ENCODE results near the gene ZC3H6. TPM values are rescaled to one million over a fixed set of nuclear protein-coding genes. Genes with fewer than 3 reads are reported as not detected.
A peak's percentile ranks its signal among the peaks of the same experiment; 100 is the strongest.

The ZC3H6 gene
- total RNA-seq, 1 donor = 3.0 TPM

DNA sequence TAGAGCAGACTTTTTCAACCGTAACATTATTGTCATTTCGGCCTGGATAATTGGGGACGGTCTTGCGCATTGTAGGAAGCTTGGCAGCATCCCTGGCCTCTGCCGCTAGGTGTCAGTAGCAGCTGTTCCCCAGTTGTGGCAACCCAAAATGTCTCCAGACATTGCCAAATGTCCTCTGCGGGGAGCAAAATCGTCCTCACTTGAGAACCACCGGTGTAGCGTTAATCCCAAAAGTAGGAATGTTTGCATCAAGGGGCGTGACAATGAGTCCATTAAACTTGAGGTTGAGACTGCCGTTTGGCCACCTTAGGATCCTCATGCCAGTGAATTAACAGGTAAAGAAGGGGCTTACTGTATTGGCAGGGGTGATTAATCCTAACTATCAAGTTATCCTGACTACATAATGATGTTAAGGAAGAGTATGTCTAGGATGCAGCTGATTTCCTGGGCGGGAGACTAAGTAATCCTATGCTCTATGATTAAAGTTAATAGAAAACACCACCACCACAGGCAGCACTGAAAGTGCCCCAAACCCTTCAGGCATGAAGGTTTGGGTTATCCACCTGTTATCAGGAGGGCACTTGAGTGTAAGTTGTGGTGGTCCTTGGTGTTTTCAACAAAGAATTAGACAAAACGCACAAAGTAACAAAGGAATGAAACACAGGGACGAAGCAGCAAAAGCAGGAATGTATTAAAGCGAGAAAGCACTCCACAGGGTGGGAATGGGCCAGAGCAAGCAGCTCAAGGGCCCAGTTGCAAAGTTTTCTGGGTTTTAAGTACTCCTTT lies 15.7 kb upstream of the ZC3H6 start:
- no peak overlapping the region for H3K4me3 ChIP-seq (ENCODE audit: low read depth, low read length)
- peak; percentile 83 for DNase-seq (ENCODE audit: low read depth)
- TF ChIP-seq, protein P1, sequence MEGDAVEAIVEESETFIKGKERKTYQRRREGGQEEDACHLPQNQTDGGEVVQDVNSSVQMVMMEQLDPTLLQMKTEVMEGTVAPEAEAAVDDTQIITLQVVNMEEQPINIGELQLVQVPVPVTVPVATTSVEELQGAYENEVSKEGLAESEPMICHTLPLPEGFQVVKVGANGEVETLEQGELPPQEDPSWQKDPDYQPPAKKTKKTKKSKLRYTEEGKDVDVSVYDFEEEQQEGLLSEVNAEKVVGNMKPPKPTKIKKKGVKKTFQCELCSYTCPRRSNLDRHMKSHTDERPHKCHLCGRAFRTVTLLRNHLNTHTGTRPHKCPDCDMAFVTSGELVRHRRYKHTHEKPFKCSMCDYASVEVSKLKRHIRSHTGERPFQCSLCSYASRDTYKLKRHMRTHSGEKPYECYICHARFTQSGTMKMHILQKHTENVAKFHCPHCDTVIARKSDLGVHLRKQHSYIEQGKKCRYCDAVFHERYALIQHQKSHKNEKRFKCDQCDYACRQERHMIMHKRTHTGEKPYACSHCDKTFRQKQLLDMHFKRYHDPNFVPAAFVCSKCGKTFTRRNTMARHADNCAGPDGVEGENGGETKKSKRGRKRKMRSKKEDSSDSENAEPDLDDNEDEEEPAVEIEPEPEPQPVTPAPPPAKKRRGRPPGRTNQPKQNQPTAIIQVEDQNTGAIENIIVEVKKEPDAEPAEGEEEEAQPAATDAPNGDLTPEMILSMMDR (IDR thresholded peaks at IDR 0.05; ENCODE audit: insufficient read depth, low read depth, low read length) = peak; percentile 99

DNA sequence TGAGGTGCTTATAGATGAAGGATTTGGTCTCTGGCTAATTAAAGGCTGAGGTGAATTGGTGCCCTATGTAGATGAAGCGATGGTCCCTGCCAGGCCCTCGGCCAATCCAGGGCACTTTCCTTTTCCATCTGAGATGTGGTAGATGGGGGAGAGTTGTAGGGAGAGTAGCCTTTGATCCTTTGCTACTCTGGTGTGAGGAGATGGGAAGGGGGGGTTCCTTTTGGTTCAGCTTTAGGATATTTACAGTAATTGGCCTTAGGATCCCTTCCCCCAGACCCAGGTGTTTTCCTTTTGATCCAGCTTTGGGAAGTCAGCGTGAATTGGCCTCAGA lies 15.1 kb upstream of the ZC3H6 start:
- DNase-seq (ENCODE audit: low read depth) = no peak
- TF ChIP-seq, protein P1 (IDR thresholded peaks at IDR 0.05; ENCODE audit: insufficient read depth, low read depth, low read length) = no peak
- H3K4me3 ChIP-seq (ENCODE audit: low read depth, low read length) = no peak overlapping the region

DNA sequence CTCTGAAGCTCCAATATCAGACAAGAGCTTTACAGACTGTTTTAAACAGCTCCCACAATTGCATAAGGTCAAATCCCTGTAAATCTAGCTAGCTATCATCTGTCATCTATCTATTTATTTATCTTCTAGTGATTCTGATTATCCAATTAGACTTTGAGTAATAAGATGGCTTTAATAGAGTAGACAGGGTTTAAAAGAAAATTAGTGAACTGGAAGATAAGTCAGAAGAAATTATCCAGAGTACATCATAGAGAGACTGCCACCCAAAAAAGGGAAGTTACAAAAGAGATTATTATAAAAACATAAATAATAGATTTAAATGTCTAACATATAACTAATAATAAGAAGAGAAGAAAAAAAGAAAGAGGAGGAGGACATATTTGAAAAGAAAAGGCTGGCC lies 12.5 kb upstream of the ZC3H6 start:
- no peak for DNase-seq (ENCODE audit: low read depth)
- H3K4me3 ChIP-seq (ENCODE audit: low read depth, low read length) = no peak overlapping the region
- TF ChIP-seq, protein P1 (IDR thresholded peaks at IDR 0.05; ENCODE audit: insufficient read depth, low read depth, low read length) = no peak

DNA sequence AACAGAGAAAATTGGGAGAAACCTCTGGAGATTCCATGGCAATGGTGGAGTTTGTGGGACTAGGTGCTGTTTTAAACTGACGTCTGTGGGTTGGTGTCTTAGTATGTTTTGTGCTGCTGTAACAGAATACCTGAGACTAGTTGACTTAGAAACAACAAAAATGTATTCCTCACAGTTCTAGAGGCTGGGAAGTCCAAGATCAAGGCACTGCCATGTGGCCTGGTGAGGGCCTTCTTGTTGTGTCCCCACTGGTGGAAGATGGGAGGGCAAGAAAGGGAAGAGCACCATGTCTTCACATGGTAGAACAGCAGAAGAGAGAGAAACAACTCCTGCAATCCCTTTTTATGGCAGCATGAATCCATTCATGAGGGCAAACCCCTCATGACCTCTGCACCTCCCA lies 6.8 kb upstream of the ZC3H6 start:
- TF ChIP-seq, protein P1 (IDR thresholded peaks at IDR 0.05; ENCODE audit: insufficient read depth, low read depth, low read length) = no peak

DNA sequence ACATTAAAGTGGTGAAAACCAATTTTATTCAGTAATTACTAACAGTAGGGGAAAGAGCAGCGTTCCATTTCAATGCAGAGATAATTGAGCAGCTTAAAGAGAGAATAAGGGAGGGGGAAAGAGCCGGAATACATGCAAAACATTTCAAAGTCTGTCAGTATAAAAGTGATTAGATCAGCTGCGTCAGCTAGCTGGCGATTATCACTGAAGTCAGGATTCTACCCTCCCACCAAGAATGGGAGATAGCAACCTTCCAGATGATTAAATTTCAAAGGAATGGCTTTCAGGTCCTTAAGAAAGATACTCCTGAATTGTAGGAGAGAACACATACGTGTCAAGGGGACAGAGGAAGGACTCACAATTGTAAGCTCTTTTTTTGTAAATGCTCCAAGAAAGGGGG lies 2.7 kb upstream of the ZC3H6 start:
- TF ChIP-seq, protein P1 (IDR thresholded peaks at IDR 0.05; ENCODE audit: insufficient read depth, low read depth, low read length) = no peak
- no peak for DNase-seq (ENCODE audit: low read depth)
- no peak overlapping the region for H3K4me3 ChIP-seq (ENCODE audit: low read depth, low read length)

More for the DNA sequence above, 6.8 kb upstream of the ZC3H6 start:
- H3K4me3 ChIP-seq (ENCODE audit: low read depth, low read length) = no peak overlapping the region
- no peak for DNase-seq (ENCODE audit: low read depth)

DNA sequence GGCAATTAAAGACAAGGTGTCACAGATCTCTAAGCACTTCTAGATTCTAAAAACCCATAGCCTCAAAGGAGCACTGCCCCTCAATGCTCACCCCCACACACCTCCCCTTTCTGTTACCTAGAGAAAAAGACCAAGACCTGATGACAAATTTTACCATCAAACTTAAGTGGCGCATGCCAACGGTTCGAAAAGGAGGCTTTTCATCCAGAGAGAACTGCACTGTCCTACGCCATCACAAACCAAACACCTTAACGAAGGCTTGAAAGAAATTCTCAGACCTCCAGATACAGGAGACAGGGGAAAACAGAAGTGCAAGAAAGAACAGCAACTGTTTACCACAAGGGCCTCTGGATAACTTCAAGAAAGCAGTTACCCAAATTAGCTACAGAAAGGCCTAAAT lies 2.0 kb upstream of the ZC3H6 start:
- TF ChIP-seq, protein P1 (IDR thresholded peaks at IDR 0.05; ENCODE audit: insufficient read depth, low read depth, low read length) = no peak
- H3K4me3 ChIP-seq (ENCODE audit: low read depth, low read length) = no peak overlapping the region
- DNase-seq (ENCODE audit: low read depth) = no peak
